Gastroesophageal sphincter (tissue), 4 donors: ENCODE data around the gene MTTP. TPM values are rescaled to one million over a fixed set of nuclear protein-coding genes. Genes with fewer than 3 reads are reported as not detected.

ENCODE experiments used
- ATAC-seq: fragments of 150-250 bp; one replicate; pipeline ENCODE4 v1.9.1; 2016; ENCODE audit warnings: mild to moderate bottlenecking, moderate library complexity
- H3K27ac ChIP-seq, 4 donors: fragments of 200-600 bp; sonication (generic) in 3 of 4; 1 replicate in 3 of 4; 2 replicates in 1 of 4; pipeline ENCODE4 v1.5.1; 2016 to 2019
- H3K27me3 ChIP-seq: fragments of 200-600 bp; sonication (generic); one replicate; pipeline ENCODE4 v1.5.1; 2019
- H3K36me3 ChIP-seq, 2 donors: fragments of 200-600 bp; sonication (generic); one replicate each; pipeline ENCODE4 v1.5.1; 2019; ENCODE audit warnings: control low read depth in 1 of 2
- H3K4me1 ChIP-seq, 3 donors: fragments of 200-600 bp; sonication (generic); 1 replicate in 2 of 3; 2 replicates in 1 of 3; pipeline ENCODE4 v1.5.1; 2016 to 2019; ENCODE audit warnings: control low read depth in 2 of 3
- H3K4me3 ChIP-seq, 2 donors: fragments of 200-600 bp; sonication (generic); one replicate each; pipeline ENCODE4 v1.5.1; 2019; ENCODE audit warnings: mild to moderate bottlenecking in 1 of 2, moderate library complexity in 1 of 2
- H3K9me3 ChIP-seq, 3 donors: fragments of 200-600 bp; sonication (generic); one replicate each; pipeline ENCODE4 v1.5.1; 2017 to 2019; ENCODE audit warnings: control low read depth in 2 of 3
- CTCF ChIP-seq, 4 experiments: fragments of 200-600 bp in 2 of 4; fragments of 450-650 bp in 2 of 4; sonication (generic) in 1 of 4; IDR thresholded peaks; one replicate each; pipeline ENCODE4 v1.5.1; 2017 to 2019; ENCODE audit warnings: antibody characterized with exemption in 4 of 4, mild to moderate bottlenecking in 2 of 4, moderate library complexity in 2 of 4
- EP300 ChIP-seq: sonication (generic); formaldehyde crosslinking; IDR thresholded peaks from one replicate; pipeline ENCODE4 v1.6.1; 2017; ENCODE audit warnings: antibody characterized with exemption, mild to moderate bottlenecking
- POLR2A ChIP-seq, 2 donors: fragments of 450-650 bp; IDR thresholded peaks; one replicate each; pipeline ENCODE4 v1.6.1; 2017; ENCODE audit warnings: antibody characterized with exemption in 2 of 2, mild to moderate bottlenecking in 2 of 2, moderate library complexity in 1 of 2
- POLR2AphosphoS5 ChIP-seq: sonication (generic); formaldehyde crosslinking; IDR thresholded peaks from one replicate; pipeline ENCODE4 v1.6.1; 2017; ENCODE audit warnings: antibody characterized with exemption
- WGBS, 2 donors: methylation state at CpG; one replicate each; pipeline ENCODE4 v1.1.5; 2018; ENCODE audit warnings: low coverage in 1 of 2; 5-methylcytosine and 5-hydroxymethylcytosine counted together
- total RNA-seq, 4 donors: library from RNA; depleted of rRNA; stranded (reverse); fragments of >200 nt; gene quantifications; one replicate each; pipeline ENCODE4 v1.1.0, GENCODE V29; 2016

MTTP gene
- total RNA-seq, 4 donors from 2014 or later = 0.16 to 3.5 (median 1.2) TPM

GRCh38 chr4:99651811-99652485, 77.3 kb downstream of the MTTP start:
- H3K27ac ChIP-seq = no peak overlapping the region
- ATAC-seq = no peak
- 97 to 100% methylated on average over 10 of the region's 49 CpGs for WGBS, 2 donors
- H3K9me3 ChIP-seq = no peaks in the 10 kb centered on the region
- H3K4me3 ChIP-seq = no peak overlapping the region
- no peaks in the 10 kb centered on the region for H3K36me3 ChIP-seq
- peaks cover 0 to 26% (median 0%) of the 10 kb centered on the region in 3 donors for H3K4me1 ChIP-seq
- TF ChIP-seq POLR2AphosphoS5 (no peak), POLR2A (IDR thresholded peaks at IDR 0.05) (no peak), EP300 (no peak), CTCF (IDR thresholded peaks at IDR 0.05) (no peak)
- H3K27me3 ChIP-seq = no peaks in the 10 kb centered on the region

- H3K36me3 ChIP-seq = no peaks in the 10 kb centered on the region
- no peak for ATAC-seq
- no peak overlapping the region for H3K4me3 ChIP-seq
- no peaks in the 10 kb centered on the region for H3K27me3 ChIP-seq
- no peaks in the 10 kb centered on the region for H3K9me3 ChIP-seq
- H3K27ac ChIP-seq = no peak overlapping the region
- peaks cover 0 to 35% (median 0%) of the 10 kb centered on the region in 3 donors for H3K4me1 ChIP-seq
- WGBS, 2 donors = 88 to 95% methylated on average over 5 to 11 of the region's 43 CpGs
- TF ChIP-seq POLR2A (IDR thresholded peaks at IDR 0.05) (no peak), POLR2AphosphoS5 (no peak), CTCF (IDR thresholded peaks at IDR 0.05) (no peak), EP300 (no peak)
Observed at GRCh38 chr4:99652596-99653436, 78.2 kb downstream of the MTTP start.

DNA sequence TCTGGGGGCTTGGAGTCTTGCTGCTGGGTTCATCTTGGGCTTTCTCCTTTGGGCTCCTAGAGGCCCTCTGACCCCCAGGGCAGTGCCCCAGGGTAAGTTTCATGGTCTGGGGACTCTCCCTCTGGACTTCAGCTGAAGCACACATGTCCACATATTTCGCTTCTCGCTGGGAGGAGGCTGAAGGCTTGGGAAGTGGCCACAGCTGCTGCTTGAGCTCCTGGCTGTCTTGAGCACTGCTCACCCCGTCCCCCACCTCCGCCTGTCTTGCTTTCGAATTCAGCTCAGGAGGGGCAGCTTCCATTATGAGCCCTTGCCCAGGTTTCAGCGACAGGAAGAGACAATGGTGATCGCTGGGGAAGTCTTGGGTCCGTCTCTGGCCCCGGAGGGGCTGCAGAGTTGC, 79.3 kb downstream of the MTTP start:
- H3K4me1 ChIP-seq = peaks cover 0 to 41% (median 0%) of the 10 kb centered on the region in 3 donors
- no peak overlapping the region for H3K4me3 ChIP-seq
- no peaks in the 10 kb centered on the region for H3K36me3 ChIP-seq
- H3K27me3 ChIP-seq = no peaks in the 10 kb centered on the region
- H3K27ac ChIP-seq = no peak overlapping the region
- no peaks in the 10 kb centered on the region for H3K9me3 ChIP-seq
- WGBS, 2 donors = 80% methylated on average over 4 of the region's 9 CpGs; no CpG with 5 or more reads in 1 of the 2 donors
- TF ChIP-seq CTCF (IDR thresholded peaks at IDR 0.05) (no peak), POLR2A (IDR thresholded peaks at IDR 0.05) (no peak), POLR2AphosphoS5 (no peak), EP300 (no peak)
- ATAC-seq = no peak

DNA sequence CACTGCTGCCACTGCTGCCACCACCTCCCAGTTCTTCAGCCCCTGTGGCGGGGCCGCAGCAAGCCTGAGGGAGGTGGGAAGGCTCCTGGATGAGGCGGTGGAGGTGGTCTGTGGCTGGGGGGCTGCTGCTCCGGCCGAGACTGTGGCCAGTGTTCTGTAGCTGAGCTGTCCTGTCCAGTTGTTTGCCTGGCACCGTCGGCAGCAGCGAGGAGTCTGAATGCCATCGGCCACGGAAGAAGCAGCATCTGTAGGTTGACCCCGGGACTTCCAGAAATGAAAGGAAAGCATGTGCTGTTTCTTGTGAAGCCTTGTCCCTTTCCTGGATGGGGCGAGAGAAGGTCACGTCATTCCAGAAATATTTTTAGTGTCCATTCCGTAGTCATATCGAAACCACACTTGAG, 79.7 kb downstream of the MTTP start:
- 61 to 80% methylated on average over 2 to 5 of the region's 15 CpGs for WGBS, 2 donors
- no peak for ATAC-seq
- Histone ChIP-seq H3K36me3 (no peaks in the 10 kb centered on the region), H3K4me1 (peaks cover 0 to 41% (median 0%) of the 10 kb centered on the region in 3 donors), H3K9me3 (no peaks in the 10 kb centered on the region), H3K27me3 (no peaks in the 10 kb centered on the region), H3K27ac (peak overlapping the region in 1 of 4 donors; percentile 17), H3K4me3 (no peak overlapping the region)
- TF ChIP-seq EP300 (no peak), POLR2A (IDR thresholded peaks at IDR 0.05) (no peak), CTCF (IDR thresholded peaks at IDR 0.05) (no peak), POLR2AphosphoS5 (no peak)
